GM18499 (cell line): ENCODE measurements around the gene LRRC75B.

Experiments used
- ATAC-seq: cut with Tn5 transposase; IDR thresholded peaks from one replicate; pipeline ENCODE4 v1.9.1; 2021; ENCODE audit warnings: moderate number of reproducible peaks; ENCODE audit not compliant: insufficient read depth, unreplicated experiment

LRRC75B gene

GRCh38 chr22:24587948-24588347, 4.9 kb downstream of the LRRC75B start:
- ATAC-seq, result no peak

GRCh38 chr22:24587251-24587650, 5.6 kb downstream of the LRRC75B start:
- ATAC-seq, result no peak

GRCh38 chr22:24585927-24586546, 6.8 kb downstream of the LRRC75B start:
- ATAC-seq, result no peak

- ATAC-seq, result no peak
Observed at GRCh38 chr22:24585461-24585860, 7.4 kb downstream of the LRRC75B start.

- no peak for ATAC-seq
Observed at GRCh38 chr22:24584871-24585411, 7.9 kb downstream of the LRRC75B start.

GRCh38 chr22:24584166-24584790, 8.6 kb downstream of the LRRC75B start:
- no peak for ATAC-seq

GRCh38 chr22:24583221-24584165, 9.4 kb downstream of the LRRC75B start:
- ATAC-seq, result no peak

- ATAC-seq, result no peak
Observed at GRCh38 chr22:24582056-24582814, 10.6 kb downstream of the LRRC75B start.

- ATAC-seq, result no peak
Observed at GRCh38 chr22:24580276-24580675, 12.6 kb downstream of the LRRC75B start.

- ATAC-seq, result no peak
Observed at GRCh38 chr22:24579258-24579601, 13.6 kb downstream of the LRRC75B start.

GRCh38 chr22:24578355-24579257, 14.3 kb downstream of the LRRC75B start:
- ATAC-seq, result no peak

GRCh38 chr22:24576778-24577177, 16.1 kb downstream of the LRRC75B start:
- no peak for ATAC-seq

GRCh38 chr22:24571266-24571665, 21.6 kb downstream of the LRRC75B start:
- ATAC-seq, result no peak

- ATAC-seq, result no peak
Observed at GRCh38 chr22:24567668-24568067, 25.2 kb downstream of the LRRC75B start.

- no peak for ATAC-seq
Observed at GRCh38 chr22:24566899-24567511, 25.9 kb downstream of the LRRC75B start.

GRCh38 chr22:24565077-24565476, 27.8 kb downstream of the LRRC75B start:
- no peak for ATAC-seq

GRCh38 chr22:24564376-24565058, 28.4 kb downstream of the LRRC75B start:
- ATAC-seq, result no peak

GRCh38 chr22:24563246-24563645, 29.6 kb downstream of the LRRC75B start:
- ATAC-seq, result no peak
